ENCODE measurements around the gene DLGAP1. TPM values are rescaled to one million over a fixed set of nuclear protein-coding genes. Genes with fewer than 3 reads are reported as not detected.

Gene DLGAP1
- total RNA-seq, 6 experiments from 2014 or later: 0.09 to 0.31 (median 0.18) TPM; not detected in 2

DNA sequence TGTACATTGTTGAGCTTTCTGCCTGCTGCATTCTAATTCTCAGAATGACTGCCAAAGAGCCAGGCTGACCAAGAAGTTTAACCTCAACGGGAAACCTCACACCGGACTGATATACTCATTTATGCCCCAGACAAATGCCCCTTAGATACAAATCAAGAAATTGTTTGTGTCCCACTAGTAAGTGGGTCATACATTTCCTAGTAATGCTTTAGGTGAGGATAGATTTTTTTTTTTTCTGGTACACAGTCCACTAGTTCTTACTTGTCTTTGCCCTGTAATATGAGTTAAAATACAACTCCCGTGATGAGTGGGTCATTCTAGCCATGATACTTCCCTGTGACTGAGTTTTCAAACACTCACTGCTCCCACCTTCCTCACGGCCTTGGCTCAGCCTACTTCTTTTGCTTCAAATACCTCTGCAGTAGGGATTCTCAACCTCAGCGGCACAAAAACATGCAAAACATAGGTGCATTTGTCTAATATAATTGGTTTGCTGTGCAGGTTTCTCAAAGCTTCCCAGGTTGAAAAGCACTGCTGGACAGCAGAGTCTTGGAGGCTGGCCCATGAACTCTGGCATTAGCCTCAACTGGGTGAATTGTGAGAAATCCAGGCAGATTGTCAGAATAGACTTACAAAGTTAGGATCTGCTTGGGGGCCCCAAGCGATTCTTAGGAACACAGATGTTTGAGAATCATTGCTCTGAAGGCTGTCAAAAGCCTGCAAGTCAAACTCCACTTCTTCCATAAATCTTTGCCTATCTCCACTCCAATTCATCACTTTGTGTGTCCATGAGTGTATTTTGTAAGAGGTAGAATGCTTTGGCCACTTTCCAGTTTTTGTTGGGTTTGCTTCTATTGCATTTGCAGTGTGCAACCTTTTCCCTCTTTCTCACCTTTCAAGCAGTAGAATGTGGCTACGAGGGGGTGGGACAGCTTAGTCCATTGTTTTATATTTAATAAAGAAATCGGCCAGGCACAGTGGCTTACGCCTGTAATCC lies 969.7 kb downstream of the DLGAP1 start:
- TF ChIP-seq POLR2A (IDR thresholded peaks at IDR 0.05): no peak
- TF ChIP-seq, protein P1, sequence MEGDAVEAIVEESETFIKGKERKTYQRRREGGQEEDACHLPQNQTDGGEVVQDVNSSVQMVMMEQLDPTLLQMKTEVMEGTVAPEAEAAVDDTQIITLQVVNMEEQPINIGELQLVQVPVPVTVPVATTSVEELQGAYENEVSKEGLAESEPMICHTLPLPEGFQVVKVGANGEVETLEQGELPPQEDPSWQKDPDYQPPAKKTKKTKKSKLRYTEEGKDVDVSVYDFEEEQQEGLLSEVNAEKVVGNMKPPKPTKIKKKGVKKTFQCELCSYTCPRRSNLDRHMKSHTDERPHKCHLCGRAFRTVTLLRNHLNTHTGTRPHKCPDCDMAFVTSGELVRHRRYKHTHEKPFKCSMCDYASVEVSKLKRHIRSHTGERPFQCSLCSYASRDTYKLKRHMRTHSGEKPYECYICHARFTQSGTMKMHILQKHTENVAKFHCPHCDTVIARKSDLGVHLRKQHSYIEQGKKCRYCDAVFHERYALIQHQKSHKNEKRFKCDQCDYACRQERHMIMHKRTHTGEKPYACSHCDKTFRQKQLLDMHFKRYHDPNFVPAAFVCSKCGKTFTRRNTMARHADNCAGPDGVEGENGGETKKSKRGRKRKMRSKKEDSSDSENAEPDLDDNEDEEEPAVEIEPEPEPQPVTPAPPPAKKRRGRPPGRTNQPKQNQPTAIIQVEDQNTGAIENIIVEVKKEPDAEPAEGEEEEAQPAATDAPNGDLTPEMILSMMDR (IDR thresholded peaks at IDR 0.05): no peak
- no peaks in the 10 kb centered on the region for H3K4me1 ChIP-seq
- ATAC-seq (no peak), DNase-seq (no peak)
- no peak overlapping the region for H3K4me3 ChIP-seq
- no peaks in the 10 kb centered on the region for H3K9me3 ChIP-seq
- H3K36me3 ChIP-seq: no peaks in the 10 kb centered on the region
- H3K27ac ChIP-seq: no peak overlapping the region
- WGBS (ENCODE audit: insufficient coverage, low coverage, low lambda C conversion rate, missing lambda C conversion rate): 67% methylated on average over 8 of the region's 9 CpGs
- no peaks in the 10 kb centered on the region for H3K27me3 ChIP-seq
- intact Hi-C loops (cut with DNase I): no loop called here

DNA sequence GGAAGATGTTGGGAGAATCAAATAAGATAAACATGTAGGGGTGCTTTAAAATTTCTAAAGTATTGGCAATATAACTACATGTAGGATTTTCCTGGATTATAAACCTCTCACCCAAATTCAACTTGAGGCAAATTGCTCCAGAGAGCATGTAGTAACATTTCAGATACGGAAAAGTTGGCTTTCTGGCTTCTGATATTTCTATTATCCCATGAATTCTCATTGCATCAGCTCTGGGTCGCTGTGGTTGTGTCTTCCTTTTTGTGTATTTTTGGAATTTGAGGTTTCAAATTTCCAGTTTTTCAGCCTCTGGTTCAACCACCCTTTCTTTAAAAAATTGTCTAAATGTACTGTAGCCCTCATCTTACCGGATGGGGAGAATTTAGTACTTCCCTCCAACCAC lies 972.8 kb downstream of the DLGAP1 start:
- Histone ChIP-seq H3K36me3 (no peaks in the 10 kb centered on the region), H3K4me1 (no peaks in the 10 kb centered on the region), H3K9me3 (no peaks in the 10 kb centered on the region), H3K4me3 (no peak overlapping the region), H3K27me3 (no peaks in the 10 kb centered on the region), H3K27ac (no peak overlapping the region)
- intact Hi-C loops (cut with DNase I): no loop called here
- WGBS (ENCODE audit: insufficient coverage, low coverage, low lambda C conversion rate, missing lambda C conversion rate): 81% methylated on average over 3 of the region's 3 CpGs
- no peak for TF ChIP-seq POLR2A (IDR thresholded peaks at IDR 0.05)
- TF ChIP-seq, protein P1 (IDR thresholded peaks at IDR 0.05): no peak
- DNase-seq: no peak
- no peak for ATAC-seq

DNA sequence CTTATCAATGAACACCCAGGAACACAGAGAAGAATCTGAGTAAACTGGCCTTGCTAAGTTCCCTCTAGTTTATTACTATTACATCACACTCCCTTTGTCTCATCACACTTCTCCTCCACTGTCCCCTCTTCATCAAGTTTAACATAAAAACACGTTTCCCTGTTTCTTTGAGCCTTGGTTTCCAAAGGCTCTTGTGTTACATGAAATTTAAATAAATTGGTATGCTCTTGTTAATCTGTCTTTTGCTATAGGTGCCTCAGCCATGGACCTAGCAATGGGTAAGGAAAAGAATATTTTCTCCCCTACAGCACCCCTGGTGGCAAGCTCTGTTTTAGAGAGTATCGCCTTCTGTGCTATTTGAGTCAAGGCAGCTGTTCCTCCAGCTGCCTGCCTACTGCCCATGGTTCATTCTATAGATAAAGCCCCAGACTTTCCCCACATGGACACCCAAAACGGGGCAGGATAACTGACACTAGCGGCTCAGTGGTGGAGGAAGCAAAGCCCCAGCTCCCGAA lies 973.4 kb downstream of the DLGAP1 start:
- WGBS (ENCODE audit: insufficient coverage, low coverage, low lambda C conversion rate, missing lambda C conversion rate): 27% methylated on average over 4 of the region's 5 CpGs
- intact Hi-C loops (cut with DNase I): no loop called here
- Histone ChIP-seq H3K9me3 (no peaks in the 10 kb centered on the region), H3K27me3 (no peaks in the 10 kb centered on the region), H3K36me3 (no peaks in the 10 kb centered on the region), H3K27ac (no peak overlapping the region), H3K4me3 (no peak overlapping the region), H3K4me1 (no peaks in the 10 kb centered on the region)
- no peak for TF ChIP-seq POLR2A (IDR thresholded peaks at IDR 0.05)
- TF ChIP-seq, protein P1 (IDR thresholded peaks at IDR 0.05): peak; percentile 31 to 45 (median 38)
- ATAC-seq: peak; percentile 56 to 69 (median 62)
- no peak for DNase-seq

DNA sequence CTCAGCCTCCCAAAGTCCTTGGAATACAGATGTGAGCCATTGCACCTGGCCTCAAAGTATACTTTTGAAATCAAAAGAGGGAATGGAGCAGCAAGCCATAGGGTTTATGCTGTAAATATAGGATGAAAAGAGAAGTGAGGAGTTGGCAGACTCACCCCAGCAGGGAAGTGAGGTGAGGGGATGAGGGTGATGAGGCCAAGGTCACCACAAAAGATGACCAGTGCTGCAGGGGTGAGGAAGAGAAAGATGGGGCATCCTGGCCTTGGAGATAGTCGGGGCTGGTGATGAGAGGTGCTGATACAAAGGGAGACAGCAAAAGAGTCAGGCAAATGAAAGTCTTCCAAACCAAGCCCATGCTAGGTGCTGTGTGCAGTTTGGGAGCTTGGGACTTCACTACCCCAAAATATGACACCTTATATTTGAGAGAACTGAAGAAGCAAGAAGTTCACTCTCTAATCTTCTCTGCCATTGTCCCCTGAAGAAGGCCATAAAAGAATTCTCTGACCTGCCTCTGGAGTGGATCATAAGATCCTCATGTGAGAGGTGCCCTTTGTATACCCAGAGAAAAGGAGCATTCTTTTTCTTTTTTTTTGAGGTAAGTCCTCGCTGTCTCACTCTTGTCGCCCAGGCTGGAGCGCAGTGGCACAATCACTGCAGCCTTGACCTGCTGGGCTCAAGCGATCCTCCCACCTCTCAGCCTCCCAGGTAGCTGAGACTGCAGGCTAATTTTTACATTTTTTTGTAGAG lies 974.1 kb downstream of the DLGAP1 start:
- WGBS (ENCODE audit: insufficient coverage, low coverage, low lambda C conversion rate, missing lambda C conversion rate): 92% methylated on average over 4 of the region's 5 CpGs
- H3K4me1 ChIP-seq: no peaks in the 10 kb centered on the region
- H3K27me3 ChIP-seq: no peaks in the 10 kb centered on the region
- DNase-seq (no peak), ATAC-seq (no peak)
- no peaks in the 10 kb centered on the region for H3K36me3 ChIP-seq
- no peaks in the 10 kb centered on the region for H3K9me3 ChIP-seq
- TF ChIP-seq POLR2A (IDR thresholded peaks at IDR 0.05): no peak
- TF ChIP-seq, protein P1 (IDR thresholded peaks at IDR 0.05): no peak
- H3K4me3 ChIP-seq: no peak overlapping the region
- intact Hi-C loops (cut with DNase I): no loop called here
- H3K27ac ChIP-seq: no peak overlapping the region

Measured in right lobe of liver (tissue), 6 donors.